Duodenal mucosa (tissue), 2 donors: ENCODE measurements around the gene SASH1.

Experiments
- H3K27ac ChIP-seq: one replicate; pipeline ENCODE4 v1.7.0; 2013; ENCODE audit warnings: low read depth, low read length
- H3K27me3 ChIP-seq, 2 donors: one replicate each; pipeline ENCODE4 v1.7.0; 2013; ENCODE audit warnings: low read length in 2 of 2, control low read depth in 1 of 2; ENCODE audit not compliant: insufficient read depth in 2 of 2, control insufficient read depth in 1 of 2
- H3K36me3 ChIP-seq, 2 donors: one replicate each; pipeline ENCODE4 v1.7.0; 2013; ENCODE audit warnings: low read length in 2 of 2, control low read depth in 1 of 2; ENCODE audit not compliant: insufficient read depth in 2 of 2, control insufficient read depth in 1 of 2
- H3K4me1 ChIP-seq, 2 donors: one replicate each; pipeline ENCODE4 v1.7.0; 2013; ENCODE audit warnings: low read length in 2 of 2, control low read depth in 1 of 2; ENCODE audit not compliant: insufficient read depth in 2 of 2, control insufficient read depth in 1 of 2
- H3K4me3 ChIP-seq, 2 donors: one replicate each; pipeline ENCODE4 v1.7.0; 2013; ENCODE audit warnings: low read length in 2 of 2, low read depth in 1 of 2
- H3K9ac ChIP-seq, 2 donors: one replicate each; pipeline ENCODE4 v1.7.0; 2013; ENCODE audit warnings: low read length in 2 of 2, low read depth in 1 of 2
- H3K9me3 ChIP-seq, 2 donors: one replicate each; pipeline ENCODE4 v1.7.0; 2013; ENCODE audit warnings: low read length in 2 of 2, control low read depth in 1 of 2; ENCODE audit not compliant: control insufficient read depth in 1 of 2

The SASH1 gene

DNA sequence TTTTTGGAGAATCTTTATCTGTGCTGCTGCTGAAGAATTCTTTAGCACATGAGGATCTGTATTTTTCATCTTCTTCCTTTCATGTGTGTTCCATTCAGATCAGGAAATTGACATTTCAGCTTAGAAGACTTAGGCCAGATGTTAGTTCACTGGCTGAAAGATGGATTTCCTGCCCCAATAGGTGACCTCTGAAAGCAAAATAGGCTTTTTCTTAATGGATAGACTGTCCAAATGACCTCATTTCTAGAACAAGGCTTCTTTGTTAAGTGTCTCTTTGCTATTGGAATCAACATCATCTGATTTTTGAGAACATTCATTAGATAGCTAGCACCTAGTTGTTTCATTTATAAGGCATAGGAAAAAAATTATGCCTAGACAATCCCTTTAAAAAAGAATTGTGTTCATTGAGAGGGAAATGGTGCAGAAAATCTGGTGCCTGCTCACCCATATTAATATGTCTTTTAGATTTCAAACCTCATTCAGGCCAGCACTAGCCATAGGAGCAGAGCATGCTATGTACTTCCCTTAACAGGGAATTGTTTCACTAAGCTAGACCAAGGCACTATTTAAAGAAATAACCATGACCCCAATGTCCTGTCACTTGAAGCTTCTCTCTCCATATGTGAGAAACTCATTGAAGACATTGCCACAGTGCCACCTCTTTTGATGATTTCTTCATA, 13.6 kb upstream of the SASH1 start:
- no peaks in the 10 kb centered on the region for H3K9me3 ChIP-seq
- no peaks in the 10 kb centered on the region for H3K27me3 ChIP-seq
- no peaks in the 10 kb centered on the region for H3K36me3 ChIP-seq
- no peak overlapping the region for H3K9ac ChIP-seq
- no peaks in the 10 kb centered on the region for H3K4me1 ChIP-seq
- H3K4me3 ChIP-seq = no peak overlapping the region
- H3K27ac ChIP-seq = no peak overlapping the region

DNA sequence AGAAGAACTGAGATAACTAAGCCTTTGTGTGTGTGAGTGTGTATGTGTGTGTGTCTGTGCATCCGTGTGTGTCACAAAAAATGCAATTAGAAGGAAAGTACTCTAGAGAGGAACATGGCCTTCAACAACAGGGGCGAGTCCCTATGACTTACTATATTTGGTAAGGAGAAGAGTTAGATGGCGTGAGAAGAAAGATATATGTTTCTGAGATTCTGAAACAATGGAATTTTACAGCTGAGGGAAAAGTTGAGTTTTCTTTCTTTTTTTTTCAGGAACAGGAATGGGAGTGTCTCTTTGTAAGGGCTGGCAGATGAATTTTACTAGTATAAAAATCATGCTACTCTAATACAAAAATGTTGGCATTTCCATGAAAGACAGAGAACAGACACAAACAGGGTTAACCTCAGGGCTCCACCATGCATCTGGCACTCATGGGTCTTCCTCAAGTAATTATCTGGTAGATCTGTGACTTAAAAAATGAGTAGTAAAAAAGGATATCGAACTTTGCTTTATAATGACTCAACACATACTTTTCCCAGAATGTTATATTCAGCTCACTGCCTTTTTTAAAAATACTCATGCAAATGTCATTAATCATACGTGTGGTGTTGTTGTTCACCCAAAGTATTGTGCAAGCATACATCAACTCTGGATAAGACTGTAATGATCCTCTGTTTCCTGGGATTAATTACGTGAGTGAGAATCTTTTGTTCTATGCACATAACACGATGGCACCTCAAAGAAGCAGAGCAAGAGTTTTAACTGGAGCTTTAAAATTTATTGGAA, 12.8 kb upstream of the SASH1 start:
- Histone ChIP-seq H3K27ac (no peak overlapping the region), H3K27me3 (no peaks in the 10 kb centered on the region), H3K9ac (no peak overlapping the region), H3K4me1 (no peaks in the 10 kb centered on the region), H3K36me3 (no peaks in the 10 kb centered on the region), H3K9me3 (no peaks in the 10 kb centered on the region), H3K4me3 (no peak overlapping the region)

- no peak overlapping the region for H3K9ac ChIP-seq
- H3K27ac ChIP-seq = no peak overlapping the region
- no peaks in the 10 kb centered on the region for H3K4me1 ChIP-seq
- H3K9me3 ChIP-seq = no peaks in the 10 kb centered on the region
- H3K27me3 ChIP-seq = no peaks in the 10 kb centered on the region
- H3K4me3 ChIP-seq = no peak overlapping the region
- H3K36me3 ChIP-seq = no peaks in the 10 kb centered on the region
Observed at GRCh38 chr6:148332088-148332487, 10.6 kb upstream of the SASH1 start.

DNA sequence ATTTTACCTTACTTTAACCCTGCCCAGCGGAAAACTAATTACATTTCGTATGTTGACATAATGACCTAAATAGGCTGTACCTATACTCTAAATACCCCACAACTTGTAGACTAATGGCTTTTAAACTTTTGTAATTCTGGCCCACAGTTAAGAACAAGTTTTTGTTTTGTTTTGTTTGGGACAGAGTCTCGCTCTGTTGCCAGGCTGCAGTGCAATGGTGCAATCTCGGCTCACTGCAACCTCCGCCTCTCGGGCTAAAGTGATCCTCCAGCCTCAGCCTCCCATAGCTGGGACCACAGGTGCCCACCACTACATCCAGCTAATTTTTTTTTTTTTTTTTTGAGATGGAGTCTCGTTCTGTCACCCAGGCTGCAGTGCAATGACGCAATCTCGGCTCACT, 5.7 kb upstream of the SASH1 start:
- H3K4me1 ChIP-seq = peaks cover 3 to 5% of the 10 kb centered on the region in 2 donors
- no peak overlapping the region for H3K27ac ChIP-seq

DNA sequence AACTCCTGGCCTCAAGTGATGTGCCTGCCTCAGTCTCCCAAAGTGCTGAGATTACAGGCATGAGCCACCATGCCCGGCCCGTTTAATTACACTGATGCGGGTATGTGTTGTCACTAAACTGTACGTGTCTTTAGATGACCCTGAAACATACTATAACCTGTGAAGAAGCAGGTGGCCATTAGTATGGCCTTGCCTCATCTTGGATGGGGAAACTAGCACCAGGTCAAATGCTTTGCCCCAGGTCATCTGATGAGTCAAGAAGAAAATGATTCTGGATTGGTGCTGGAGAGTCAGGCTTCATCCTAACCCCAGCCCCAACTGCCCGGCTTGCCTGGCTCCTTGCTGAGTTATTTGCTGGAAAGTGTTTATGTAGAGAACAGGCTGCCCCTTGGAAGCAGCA, 2.9 kb upstream of the SASH1 start:
- Histone ChIP-seq H3K27me3 (no peaks in the 10 kb centered on the region), H3K4me3 (no peak overlapping the region), H3K36me3 (no peaks in the 10 kb centered on the region), H3K9me3 (no peaks in the 10 kb centered on the region), H3K9ac (no peak overlapping the region), H3K4me1 (peaks cover 5 to 8% of the 10 kb centered on the region in 2 donors), H3K27ac (no peak overlapping the region)

More for the DNA sequence above, 5.7 kb upstream of the SASH1 start:
- Histone ChIP-seq H3K27me3 (no peaks in the 10 kb centered on the region), H3K9ac (no peak overlapping the region), H3K36me3 (no peaks in the 10 kb centered on the region), H3K9me3 (no peaks in the 10 kb centered on the region), H3K4me3 (no peak overlapping the region)

DNA sequence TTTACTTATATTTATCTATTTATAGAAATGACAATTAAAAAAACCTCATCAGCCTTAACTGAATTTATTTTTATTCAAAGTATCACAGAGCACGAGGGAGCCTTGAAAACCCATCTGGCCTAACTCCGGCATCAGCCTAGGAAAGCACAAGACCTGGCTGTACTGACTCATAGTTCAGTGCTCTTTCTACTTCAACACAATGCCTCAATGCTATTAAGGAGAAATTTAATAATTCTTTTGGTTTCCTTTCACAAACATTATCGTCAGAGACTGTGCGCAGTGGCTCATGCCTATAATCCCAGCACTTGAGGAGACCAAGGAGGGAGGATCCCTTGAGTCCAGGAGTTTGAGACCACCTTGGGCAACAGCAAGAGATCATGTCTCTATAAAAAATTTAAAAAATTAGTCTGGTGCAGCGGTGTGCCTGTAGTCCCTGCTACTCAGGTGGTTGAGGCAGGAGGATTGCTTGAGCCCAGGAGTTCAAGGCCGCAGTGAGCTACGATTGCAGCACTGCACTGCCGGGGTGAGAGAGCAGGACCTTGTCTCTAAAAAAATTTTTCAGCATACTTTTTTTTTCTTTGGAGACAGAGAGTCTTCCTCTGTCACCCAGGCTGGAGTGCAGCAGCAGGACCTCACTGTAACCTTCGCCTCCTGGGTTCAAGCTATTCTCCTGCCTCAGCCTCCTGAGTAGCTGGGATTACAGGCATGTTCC, 1.9 kb upstream of the SASH1 start:
- no peak overlapping the region for H3K4me3 ChIP-seq
- H3K27ac ChIP-seq = no peak overlapping the region
- H3K36me3 ChIP-seq = no peaks in the 10 kb centered on the region
- peaks cover 8 to 10% of the 10 kb centered on the region in 2 donors for H3K4me1 ChIP-seq
- H3K9ac ChIP-seq = no peak overlapping the region
- H3K27me3 ChIP-seq = no peaks in the 10 kb centered on the region
- no peaks in the 10 kb centered on the region for H3K9me3 ChIP-seq

- H3K27ac ChIP-seq = peak overlapping the region; percentile 60
- no peaks in the 10 kb centered on the region for H3K9me3 ChIP-seq
- H3K27me3 ChIP-seq = no peaks in the 10 kb centered on the region
- H3K4me3 ChIP-seq = peak overlapping the region; percentile 75 to 83
- H3K36me3 ChIP-seq = no peaks in the 10 kb centered on the region
- H3K4me1 ChIP-seq = peaks cover 8 to 10% of the 10 kb centered on the region in 2 donors
- H3K9ac ChIP-seq = peak overlapping the region; percentile 52 to 61
Observed at GRCh38 chr6:148342100-148342349, 613 bp upstream of the SASH1 start.

GRCh38 chr6:148343047-148343782, 577 bp downstream of the SASH1 start:
- Histone ChIP-seq H3K9ac (peak overlapping the region; percentile 66 to 78), H3K4me1 (peaks cover 8 to 10% of the 10 kb centered on the region in 2 donors), H3K27ac (peak overlapping the region; percentile 62), H3K27me3 (no peaks in the 10 kb centered on the region), H3K36me3 (no peaks in the 10 kb centered on the region), H3K4me3 (peak overlapping the region; percentile 79 to 83), H3K9me3 (no peaks in the 10 kb centered on the region)

DNA sequence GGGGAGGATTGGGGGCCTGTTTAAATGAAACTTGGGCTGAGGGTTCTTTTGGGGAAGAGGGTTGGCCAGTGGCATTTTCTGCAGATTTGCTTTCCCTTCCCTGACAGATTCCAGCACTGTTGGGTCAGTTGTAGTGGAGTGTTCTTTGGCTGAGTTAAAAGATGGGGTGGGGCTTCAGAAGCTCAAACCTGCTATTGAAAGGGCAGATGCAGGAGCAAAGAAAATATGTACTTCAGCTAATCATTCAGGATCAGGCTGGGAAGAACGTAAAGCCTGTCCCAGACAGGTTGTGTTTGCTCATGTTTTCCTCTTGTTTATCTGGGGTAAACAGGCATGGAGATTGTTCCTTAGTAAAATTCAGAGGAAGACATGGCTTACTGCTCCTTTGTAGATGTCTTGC, 2.5 kb downstream of the SASH1 start:
- Histone ChIP-seq H3K27ac (no peak overlapping the region), H3K9ac (no peak overlapping the region), H3K9me3 (no peaks in the 10 kb centered on the region), H3K4me3 (no peak overlapping the region), H3K4me1 (peaks cover 8 to 10% of the 10 kb centered on the region in 2 donors), H3K27me3 (no peaks in the 10 kb centered on the region), H3K36me3 (no peaks in the 10 kb centered on the region)

DNA sequence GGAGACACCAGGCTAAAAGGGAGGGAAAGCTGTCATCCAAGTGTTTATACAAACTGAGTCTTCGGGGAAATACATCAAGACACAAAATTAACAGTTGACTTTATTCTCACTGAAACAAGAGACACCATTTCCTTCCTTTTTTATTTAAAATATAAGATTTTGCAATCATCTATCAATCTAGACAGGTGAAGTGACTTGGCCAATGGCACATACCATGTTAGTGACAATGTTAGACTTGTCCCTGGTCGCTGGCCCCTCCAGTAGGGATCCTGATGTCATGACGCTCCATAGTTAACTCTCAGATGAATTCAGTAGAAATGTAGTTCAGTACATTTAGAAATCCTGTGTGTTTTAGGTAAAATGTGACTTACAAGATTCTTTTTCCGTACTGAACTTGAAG, 2.9 kb downstream of the SASH1 start:
- Histone ChIP-seq H3K27me3 (no peaks in the 10 kb centered on the region), H3K9ac (no peak overlapping the region), H3K4me1 (peaks cover 8 to 10% of the 10 kb centered on the region in 2 donors), H3K9me3 (no peaks in the 10 kb centered on the region), H3K36me3 (no peaks in the 10 kb centered on the region), H3K4me3 (no peak overlapping the region), H3K27ac (no peak overlapping the region)
